ENCODE measurements around the gene GET4.

GRCh38 chr7:898855-899681, 22.7 kb downstream of the GET4 start:
- TF ChIP-seq CTCF (conservative IDR thresholded peaks at IDR 0.05; ENCODE audit: low read depth, low read length) (no peak), EZH2 (IDR thresholded peaks at IDR 0.05; ENCODE audit: low read length, unreplicated experiment) (no peak)
